Transverse colon (tissue), 4 donors: ENCODE results near the gene ZBTB7C.

Experiments
- EP300 ChIP-seq: sonication (generic); formaldehyde crosslinking; IDR thresholded peaks from one replicate; pipeline ENCODE4 v1.6.1; 2017; ENCODE audit warnings: antibody characterized with exemption, low read depth
- POLR2A ChIP-seq: fragments of 450-650 bp; IDR thresholded peaks from one replicate; pipeline ENCODE4 v1.6.1; 2016; ENCODE audit warnings: antibody characterized with exemption, mild to moderate bottlenecking, moderate library complexity
- POLR2AphosphoS5 ChIP-seq, 3 donors: sonication (generic); formaldehyde crosslinking; IDR thresholded peaks; one replicate each; pipeline ENCODE4 v1.6.1; 2016; ENCODE audit warnings: antibody characterized with exemption in 3 of 3
- TF ChIP-seq, protein P1 (sequence below), 5 experiments: fragments of 200-600 bp in 3 of 5; fragments of 450-650 bp in 2 of 5; sonication (generic) in 3 of 5; IDR thresholded peaks; 1 replicate in 2 of 5; 2 replicates in 3 of 5; pipeline ENCODE4 v1.5.1; 2016 to 2017; ENCODE audit warnings: antibody characterized with exemption in 5 of 5, inconsistent platforms in 3 of 5, mild to moderate bottlenecking in 2 of 5, moderate library complexity in 1 of 5

- TF ChIP-seq, protein P1, sequence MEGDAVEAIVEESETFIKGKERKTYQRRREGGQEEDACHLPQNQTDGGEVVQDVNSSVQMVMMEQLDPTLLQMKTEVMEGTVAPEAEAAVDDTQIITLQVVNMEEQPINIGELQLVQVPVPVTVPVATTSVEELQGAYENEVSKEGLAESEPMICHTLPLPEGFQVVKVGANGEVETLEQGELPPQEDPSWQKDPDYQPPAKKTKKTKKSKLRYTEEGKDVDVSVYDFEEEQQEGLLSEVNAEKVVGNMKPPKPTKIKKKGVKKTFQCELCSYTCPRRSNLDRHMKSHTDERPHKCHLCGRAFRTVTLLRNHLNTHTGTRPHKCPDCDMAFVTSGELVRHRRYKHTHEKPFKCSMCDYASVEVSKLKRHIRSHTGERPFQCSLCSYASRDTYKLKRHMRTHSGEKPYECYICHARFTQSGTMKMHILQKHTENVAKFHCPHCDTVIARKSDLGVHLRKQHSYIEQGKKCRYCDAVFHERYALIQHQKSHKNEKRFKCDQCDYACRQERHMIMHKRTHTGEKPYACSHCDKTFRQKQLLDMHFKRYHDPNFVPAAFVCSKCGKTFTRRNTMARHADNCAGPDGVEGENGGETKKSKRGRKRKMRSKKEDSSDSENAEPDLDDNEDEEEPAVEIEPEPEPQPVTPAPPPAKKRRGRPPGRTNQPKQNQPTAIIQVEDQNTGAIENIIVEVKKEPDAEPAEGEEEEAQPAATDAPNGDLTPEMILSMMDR (IDR thresholded peaks at IDR 0.05) = no peak
- TF ChIP-seq EP300 = no peak
- no peak for TF ChIP-seq POLR2A
- no peak for TF ChIP-seq POLR2AphosphoS5 (IDR thresholded peaks at IDR 0.05)
These were observed 423.3 kb downstream of the ZBTB7C start for GRCh38 chr18:47985866-47986265.
